ENCODE data around the gene F10. TPM values are rescaled to one million over a fixed set of nuclear protein-coding genes. Genes with fewer than 3 reads are reported as not detected.

Gene F10
- total RNA-seq, 2 donors from 2014 or later = 18.7 to 32.4 TPM

DNA sequence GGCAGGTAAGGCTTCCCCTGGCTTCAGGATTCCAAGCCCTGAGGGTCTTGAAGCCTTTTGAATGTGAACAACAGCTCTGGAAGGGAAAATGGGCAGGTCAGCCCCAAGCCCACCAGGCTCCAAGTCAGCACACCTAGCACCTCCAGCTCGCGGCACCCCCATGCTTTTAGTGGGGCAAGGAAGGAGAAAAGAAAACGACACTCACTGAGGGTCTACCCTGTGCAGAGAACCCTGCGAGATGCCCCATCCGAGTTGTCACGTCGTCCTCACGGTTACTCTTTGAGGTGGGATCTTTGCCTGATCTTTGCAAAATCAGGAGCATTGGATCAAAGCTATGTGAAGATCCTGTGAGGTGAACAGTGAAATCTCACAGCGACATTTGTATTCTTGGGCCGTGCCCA is 5.7 kb upstream of the F10 start:
- Histone ChIP-seq H3K9me3 (ENCODE audit: control insufficient read depth, low read length) (no peaks in the 10 kb centered on the region), H3K4me3 (ENCODE audit: low read length) (no peak overlapping the region), H3K9ac (ENCODE audit: extremely low read depth, low read length, poor library complexity, severe bottlenecking) (no peak overlapping the region), H3K27ac (ENCODE audit: low read depth, low read length) (no peak overlapping the region), H3K27me3 (ENCODE audit: control insufficient read depth, insufficient read depth, low read length, poor library complexity, severe bottlenecking) (peaks cover 25% of the 10 kb centered on the region), H3K36me3 (ENCODE audit: control insufficient read depth, insufficient read depth, low read length) (no peaks in the 10 kb centered on the region), H3K4me1 (ENCODE audit: control insufficient read depth, insufficient read depth, low read length) (no peaks in the 10 kb centered on the region)
- H3K9me3 Mint-ChIP-seq = peaks cover 4% of the 10 kb centered on the region
- WGBS, 2 experiments (ENCODE audit: insufficient coverage in 1 of 2, insufficient read length in 1 of 2) = 89 to 91% methylated on average over 10 of the region's 10 CpGs
- H3K4me1 Mint-ChIP-seq = no peaks in the 10 kb centered on the region
- H3K27ac Mint-ChIP-seq = no peak overlapping the region
- DNase-seq = peak; percentile 36
- peaks cover 19% of the 10 kb centered on the region for H3K27me3 Mint-ChIP-seq (ENCODE audit: insufficient read depth)
- TF ChIP-seq, protein P1, sequence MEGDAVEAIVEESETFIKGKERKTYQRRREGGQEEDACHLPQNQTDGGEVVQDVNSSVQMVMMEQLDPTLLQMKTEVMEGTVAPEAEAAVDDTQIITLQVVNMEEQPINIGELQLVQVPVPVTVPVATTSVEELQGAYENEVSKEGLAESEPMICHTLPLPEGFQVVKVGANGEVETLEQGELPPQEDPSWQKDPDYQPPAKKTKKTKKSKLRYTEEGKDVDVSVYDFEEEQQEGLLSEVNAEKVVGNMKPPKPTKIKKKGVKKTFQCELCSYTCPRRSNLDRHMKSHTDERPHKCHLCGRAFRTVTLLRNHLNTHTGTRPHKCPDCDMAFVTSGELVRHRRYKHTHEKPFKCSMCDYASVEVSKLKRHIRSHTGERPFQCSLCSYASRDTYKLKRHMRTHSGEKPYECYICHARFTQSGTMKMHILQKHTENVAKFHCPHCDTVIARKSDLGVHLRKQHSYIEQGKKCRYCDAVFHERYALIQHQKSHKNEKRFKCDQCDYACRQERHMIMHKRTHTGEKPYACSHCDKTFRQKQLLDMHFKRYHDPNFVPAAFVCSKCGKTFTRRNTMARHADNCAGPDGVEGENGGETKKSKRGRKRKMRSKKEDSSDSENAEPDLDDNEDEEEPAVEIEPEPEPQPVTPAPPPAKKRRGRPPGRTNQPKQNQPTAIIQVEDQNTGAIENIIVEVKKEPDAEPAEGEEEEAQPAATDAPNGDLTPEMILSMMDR (conservative IDR thresholded peaks at IDR 0.05) = no peak
- no peak overlapping the region for H3K4me3 Mint-ChIP-seq
- peaks cover 9% of the 10 kb centered on the region for H3K36me3 Mint-ChIP-seq (ENCODE audit: low read depth)

DNA sequence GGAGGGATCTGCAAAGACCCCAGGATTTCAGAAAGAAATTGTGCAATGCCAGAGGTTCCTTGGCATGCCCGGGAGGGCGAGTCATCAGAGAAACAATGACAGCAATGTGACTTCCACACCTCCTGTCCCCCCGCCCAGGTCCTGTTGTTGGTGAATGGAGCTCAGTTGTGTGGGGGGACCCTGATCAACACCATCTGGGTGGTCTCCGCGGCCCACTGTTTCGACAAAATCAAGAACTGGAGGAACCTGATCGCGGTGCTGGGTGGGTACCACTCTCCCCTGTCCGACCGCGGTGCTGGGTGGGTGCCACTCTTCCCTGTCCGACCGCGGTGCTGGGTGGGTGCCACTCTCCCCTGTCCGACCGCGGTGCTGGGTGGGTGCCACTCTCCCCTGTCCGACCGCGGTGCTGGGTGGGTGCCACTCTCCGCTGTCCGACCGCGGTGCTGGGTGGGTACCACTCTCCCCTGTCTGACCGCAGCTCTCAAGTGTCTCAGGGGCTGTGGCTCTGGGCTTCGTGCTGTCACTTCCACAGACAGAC is 5.2 kb upstream of the F10 start:
- peaks cover 22% of the 10 kb centered on the region for H3K27me3 ChIP-seq (ENCODE audit: control insufficient read depth, insufficient read depth, low read length, poor library complexity, severe bottlenecking)
- H3K9ac ChIP-seq (ENCODE audit: extremely low read depth, low read length, poor library complexity, severe bottlenecking) = no peak overlapping the region
- no peak overlapping the region for H3K4me3 Mint-ChIP-seq
- no peaks in the 10 kb centered on the region for H3K36me3 ChIP-seq (ENCODE audit: control insufficient read depth, insufficient read depth, low read length)
- H3K27ac ChIP-seq (ENCODE audit: low read depth, low read length) = no peak overlapping the region
- peaks cover 4% of the 10 kb centered on the region for H3K4me1 ChIP-seq (ENCODE audit: control insufficient read depth, insufficient read depth, low read length)
- no peak for DNase-seq
- 96 to 97% methylated on average over 7 to 26 of the region's 26 CpGs for WGBS, 2 experiments (ENCODE audit: insufficient coverage in 1 of 2, insufficient read length in 1 of 2)
- peaks cover 9% of the 10 kb centered on the region for H3K36me3 Mint-ChIP-seq (ENCODE audit: low read depth)
- no peaks in the 10 kb centered on the region for H3K9me3 ChIP-seq (ENCODE audit: control insufficient read depth, low read length)
- TF ChIP-seq, protein P1 (conservative IDR thresholded peaks at IDR 0.05) = no peak
- H3K4me3 ChIP-seq (ENCODE audit: low read length) = no peak overlapping the region
- H3K9me3 Mint-ChIP-seq = peaks cover 4% of the 10 kb centered on the region
- no peak overlapping the region for H3K27ac Mint-ChIP-seq
- H3K27me3 Mint-ChIP-seq (ENCODE audit: insufficient read depth) = peaks cover 19% of the 10 kb centered on the region
- peaks cover 3% of the 10 kb centered on the region for H3K4me1 Mint-ChIP-seq

DNA sequence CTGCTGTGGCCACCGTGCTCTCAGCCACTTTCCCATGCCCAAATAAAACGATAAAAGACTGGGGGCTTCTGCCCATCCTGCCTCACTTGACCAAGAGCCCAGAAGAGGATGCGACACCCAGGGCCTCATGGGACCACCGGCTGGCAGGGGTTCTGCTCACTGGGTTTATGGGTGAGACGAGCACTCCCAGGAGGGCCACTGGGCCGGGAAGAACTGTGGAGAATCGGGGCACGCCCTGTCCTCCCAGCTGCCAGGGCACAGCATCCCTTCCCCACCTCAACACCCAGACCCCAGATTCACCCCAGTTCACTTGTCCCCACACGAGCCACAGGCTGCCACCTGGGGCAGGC is 4.7 kb upstream of the F10 start:
- WGBS, 2 experiments (ENCODE audit: insufficient coverage in 1 of 2, insufficient read length in 1 of 2) = 86 to 94% methylated on average over 4 to 9 of the region's 9 CpGs
- Histone ChIP-seq H3K27me3 (ENCODE audit: control insufficient read depth, insufficient read depth, low read length, poor library complexity, severe bottlenecking) (peaks cover 17% of the 10 kb centered on the region), H3K9ac (ENCODE audit: extremely low read depth, low read length, poor library complexity, severe bottlenecking) (no peak overlapping the region), H3K9me3 (ENCODE audit: control insufficient read depth, low read length) (no peaks in the 10 kb centered on the region), H3K27ac (ENCODE audit: low read depth, low read length) (no peak overlapping the region), H3K4me3 (ENCODE audit: low read length) (no peak overlapping the region), H3K36me3 (ENCODE audit: control insufficient read depth, insufficient read depth, low read length) (no peaks in the 10 kb centered on the region), H3K4me1 (ENCODE audit: control insufficient read depth, insufficient read depth, low read length) (peaks cover 5% of the 10 kb centered on the region)
- TF ChIP-seq, protein P1 (conservative IDR thresholded peaks at IDR 0.05) = no peak
- H3K9me3 Mint-ChIP-seq = peaks cover 4% of the 10 kb centered on the region
- DNase-seq = no peak
- H3K4me1 Mint-ChIP-seq = peaks cover 8% of the 10 kb centered on the region
- H3K27me3 Mint-ChIP-seq (ENCODE audit: insufficient read depth) = peaks cover 19% of the 10 kb centered on the region
- no peak overlapping the region for H3K4me3 Mint-ChIP-seq
- no peak overlapping the region for H3K27ac Mint-ChIP-seq
- peaks cover 9% of the 10 kb centered on the region for H3K36me3 Mint-ChIP-seq (ENCODE audit: low read depth)
